ENCODE data around the gene BGN.

GRCh38 chrX:153445856-153446635 is 48.7 kb upstream of the BGN start, which contains the start of gene TREX2:
- TF ChIP-seq ESRRG (CRISPR knock-in tag; IDR thresholded peaks at IDR 0.05): no peak
- TF ChIP-seq GLIS3 (CRISPR knock-in tag; IDR thresholded peaks at IDR 0.05): no peak
- TF ChIP-seq, protein P1, sequence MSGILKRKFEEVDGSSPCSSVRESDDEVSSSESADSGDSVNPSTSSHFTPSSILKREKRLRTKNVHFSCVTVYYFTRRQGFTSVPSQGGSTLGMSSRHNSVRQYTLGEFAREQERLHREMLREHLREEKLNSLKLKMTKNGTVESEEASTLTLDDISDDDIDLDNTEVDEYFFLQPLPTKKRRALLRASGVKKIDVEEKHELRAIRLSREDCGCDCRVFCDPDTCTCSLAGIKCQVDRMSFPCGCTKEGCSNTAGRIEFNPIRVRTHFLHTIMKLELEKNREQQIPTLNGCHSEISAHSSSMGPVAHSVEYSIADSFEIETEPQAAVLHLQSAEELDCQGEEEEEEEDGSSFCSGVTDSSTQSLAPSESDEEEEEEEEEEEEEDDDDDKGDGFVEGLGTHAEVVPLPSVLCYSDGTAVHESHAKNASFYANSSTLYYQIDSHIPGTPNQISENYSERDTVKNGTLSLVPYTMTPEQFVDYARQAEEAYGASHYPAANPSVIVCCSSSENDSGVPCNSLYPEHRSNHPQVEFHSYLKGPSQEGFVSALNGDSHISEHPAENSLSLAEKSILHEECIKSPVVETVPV (CRISPR knock-in tag; IDR thresholded peaks at IDR 0.05): no peak
- no peak for TF ChIP-seq PATZ1 (CRISPR knock-in tag; IDR thresholded peaks at IDR 0.05; ENCODE audit: borderline replicate concordance)
- TF ChIP-seq ZFP30 (CRISPR knock-in tag; IDR thresholded peaks at IDR 0.05): no peak
- no peak for TF ChIP-seq ZNF70 (CRISPR knock-in tag; IDR thresholded peaks at IDR 0.05)
- TF ChIP-seq RARB (CRISPR knock-in tag; IDR thresholded peaks at IDR 0.05): no peak
- TF ChIP-seq TCF4 (CRISPR knock-in tag; IDR thresholded peaks at IDR 0.05; ENCODE audit: borderline replicate concordance): no peak
- no peak for TF ChIP-seq ZC3H10 (CRISPR knock-in tag; IDR thresholded peaks at IDR 0.05)
- TF ChIP-seq, protein P2, sequence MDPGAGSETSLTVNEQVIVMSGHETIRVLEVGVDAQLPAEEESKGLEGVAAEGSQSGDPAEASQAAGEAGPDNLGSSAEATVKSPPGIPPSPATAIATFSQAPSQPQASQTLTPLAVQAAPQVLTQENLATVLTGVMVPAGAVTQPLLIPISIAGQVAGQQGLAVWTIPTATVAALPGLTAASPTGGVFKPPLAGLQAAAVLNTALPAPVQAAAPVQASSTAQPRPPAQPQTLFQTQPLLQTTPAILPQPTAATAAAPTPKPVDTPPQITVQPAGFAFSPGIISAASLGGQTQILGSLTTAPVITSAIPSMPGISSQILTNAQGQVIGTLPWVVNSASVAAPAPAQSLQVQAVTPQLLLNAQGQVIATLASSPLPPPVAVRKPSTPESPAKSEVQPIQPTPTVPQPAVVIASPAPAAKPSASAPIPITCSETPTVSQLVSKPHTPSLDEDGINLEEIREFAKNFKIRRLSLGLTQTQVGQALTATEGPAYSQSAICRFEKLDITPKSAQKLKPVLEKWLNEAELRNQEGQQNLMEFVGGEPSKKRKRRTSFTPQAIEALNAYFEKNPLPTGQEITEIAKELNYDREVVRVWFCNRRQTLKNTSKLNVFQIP (CRISPR knock-in tag; IDR thresholded peaks at IDR 0.05; ENCODE audit: borderline replicate concordance, low read depth): no peak

Measured in SK-N-SH treated with all-trans-retinoic acid at 6 μM for 48 hours (cell line).